Skin of body (tissue), 2 donors: ENCODE data around the gene KCNK3. TPM values are rescaled to one million over a fixed set of nuclear protein-coding genes. Genes with fewer than 3 reads are reported as not detected.
"Not testable (repeated sequence)": the region's sequence is repeated elsewhere in the genome, so short reads cannot be mapped to it uniquely, and the experiment has no call there.

ENCODE experiments used
- DNase-seq: peaks from one replicate; lab custom pipeline; 2025; lab: John Stamatoyannopoulos, UW
- total RNA-seq: library from RNA; depleted of rRNA; stranded (reverse); fragments of >200 nt; gene quantifications from one replicate; pipeline ENCODE4 v1.2.3, GENCODE V29; 2014

The KCNK3 gene
- total RNA-seq, 1 donor from 2014 or later: 0.49 TPM

DNA sequence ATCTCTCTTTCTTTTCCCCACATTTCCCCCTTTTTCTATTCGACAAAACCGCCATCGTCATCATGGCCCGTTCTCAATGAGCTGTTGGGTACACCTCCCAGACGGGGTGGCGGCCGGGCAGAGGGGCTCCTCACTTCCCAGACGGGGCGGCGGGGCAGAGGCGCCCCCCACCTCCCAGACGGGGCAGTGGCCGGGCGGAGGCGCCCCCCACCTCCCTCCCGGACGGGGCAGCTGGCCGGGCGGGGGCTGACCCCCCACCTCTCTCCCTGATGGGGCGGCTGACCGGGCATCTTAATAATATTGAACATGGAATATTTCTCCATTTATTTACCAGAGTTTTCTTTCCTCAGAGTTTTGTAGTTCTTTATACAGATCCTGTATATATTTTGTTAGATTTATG is 27.2 kb upstream of the KCNK3 start:
- not testable (repeated sequence) for DNase-seq

DNA sequence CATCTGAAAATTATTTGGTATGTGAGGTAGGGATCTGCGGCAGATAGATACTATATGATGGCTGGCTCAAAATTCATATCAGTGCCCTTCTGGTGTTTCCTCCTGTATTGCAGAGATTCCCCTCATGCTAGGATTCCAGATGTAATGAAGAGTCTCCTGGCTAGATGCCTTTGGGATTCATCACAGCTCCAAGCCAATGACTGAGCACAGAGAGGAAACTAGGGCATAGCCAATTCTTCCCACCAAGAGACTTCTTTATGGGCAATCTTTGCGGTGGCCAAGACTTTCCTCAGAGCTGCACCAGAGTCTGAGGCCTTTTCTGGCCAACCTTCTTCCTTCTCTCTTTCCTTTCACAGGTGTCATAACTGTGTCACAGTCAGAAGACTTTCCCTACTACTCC is 25.9 kb upstream of the KCNK3 start:
- no peak for DNase-seq

DNA sequence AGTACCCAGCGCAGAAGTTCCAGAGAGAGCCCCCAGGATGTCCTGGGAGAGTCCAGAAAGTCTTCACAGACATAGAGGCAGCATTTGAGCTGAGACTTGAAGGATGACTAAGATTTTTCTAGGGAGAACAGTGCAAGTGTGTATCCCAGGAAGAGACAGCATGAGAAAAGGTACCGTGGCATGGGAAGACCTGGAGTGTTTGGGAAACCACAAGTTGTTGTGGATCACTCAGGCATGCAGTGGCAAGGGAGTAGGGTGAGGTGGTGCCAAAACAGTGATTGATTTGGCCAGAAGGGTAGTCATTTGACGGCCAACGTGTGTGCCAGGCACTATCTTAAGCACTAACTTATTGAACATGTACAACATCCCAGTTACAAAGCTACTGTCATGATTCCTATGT is 24.5 kb upstream of the KCNK3 start:
- DNase-seq: no peak

DNA sequence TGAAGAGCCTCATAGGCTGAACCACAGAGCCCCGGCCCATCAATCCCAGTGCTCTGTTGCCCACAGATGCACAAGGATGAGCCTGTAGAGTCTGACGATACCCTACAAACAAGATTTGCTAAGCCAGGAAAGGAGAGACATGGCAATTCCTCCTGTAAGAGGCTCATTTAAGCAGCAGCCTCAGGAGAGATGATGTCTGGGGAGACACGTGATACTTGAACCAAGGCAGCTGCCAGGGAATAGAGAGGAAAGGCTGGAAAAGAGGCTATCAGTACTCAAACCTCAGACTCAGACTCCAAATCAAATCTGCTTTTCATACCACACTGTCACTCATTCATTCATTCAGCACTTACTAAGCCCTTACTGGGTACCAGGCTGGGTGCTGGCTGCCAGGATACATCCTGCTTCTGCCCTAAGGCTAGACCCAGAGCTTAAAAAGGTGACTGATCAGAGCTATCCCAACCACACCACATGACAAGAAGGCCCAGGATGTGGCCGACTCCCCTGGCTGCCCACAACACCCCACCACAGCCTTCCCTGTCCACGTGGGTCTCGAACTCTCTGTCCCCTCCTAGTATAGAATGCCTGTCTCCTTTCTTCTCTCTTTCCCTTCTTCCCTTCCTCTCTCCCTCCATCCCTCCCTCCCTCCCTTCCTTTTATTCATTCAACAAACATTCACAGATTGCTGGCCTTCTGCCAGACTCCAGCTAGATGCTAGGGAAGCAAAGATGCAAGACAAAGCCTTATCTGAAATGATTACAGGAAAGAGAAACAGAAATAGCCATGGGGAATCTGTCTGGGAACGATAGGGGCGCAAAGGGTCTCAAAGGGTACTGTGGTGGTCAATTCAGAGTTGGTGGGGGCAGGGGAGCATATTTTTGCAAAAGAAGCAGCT is 23.4 kb upstream of the KCNK3 start:
- DNase-seq: no peak

DNA sequence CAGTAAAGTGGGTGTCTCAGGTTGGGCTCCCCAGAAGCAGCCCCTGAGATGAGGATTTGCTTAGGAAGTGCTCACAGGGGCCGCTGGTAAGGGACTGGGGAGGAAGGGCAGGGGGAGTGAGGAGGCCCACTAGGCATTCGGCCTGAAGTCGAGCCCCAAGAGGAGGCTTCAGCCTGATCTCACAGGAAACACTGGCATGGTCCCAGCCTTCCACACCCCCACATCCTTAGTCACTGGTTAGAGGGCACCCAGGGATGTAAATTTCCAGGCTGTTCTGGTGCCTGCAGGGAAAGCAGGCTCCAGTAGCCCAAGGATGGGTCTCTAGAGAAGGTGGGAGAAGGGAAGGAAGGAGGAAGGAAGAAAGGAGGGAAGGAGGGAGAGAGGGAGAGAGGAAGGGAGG is 22.4 kb upstream of the KCNK3 start:
- DNase-seq: no peak

DNA sequence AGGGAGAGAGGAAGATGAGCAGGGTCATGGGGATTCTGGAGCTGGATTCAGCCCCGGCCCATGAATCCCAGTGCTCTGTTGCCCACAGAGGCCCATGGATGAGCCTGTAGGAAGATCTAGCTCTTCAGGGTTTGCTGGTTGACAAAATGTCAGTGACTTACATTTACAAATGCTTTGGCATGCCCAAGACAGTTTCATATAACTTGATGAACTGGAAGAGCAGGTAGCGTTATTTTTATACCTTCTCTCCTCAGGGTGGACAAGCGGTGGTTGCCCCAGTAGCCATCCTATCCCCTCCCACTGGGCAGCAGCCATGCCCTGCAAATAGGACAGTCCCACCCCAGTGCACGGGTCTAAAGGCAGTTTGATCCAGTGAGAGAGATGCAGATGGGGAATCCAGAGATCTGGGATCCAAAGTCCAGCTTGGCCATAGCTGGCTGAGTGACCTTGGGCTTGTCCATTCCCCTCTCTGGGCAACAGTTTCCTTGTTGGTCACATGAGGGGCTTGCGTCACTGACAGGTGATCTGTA is 21.5 kb upstream of the KCNK3 start:
- DNase-seq: no peak

DNA sequence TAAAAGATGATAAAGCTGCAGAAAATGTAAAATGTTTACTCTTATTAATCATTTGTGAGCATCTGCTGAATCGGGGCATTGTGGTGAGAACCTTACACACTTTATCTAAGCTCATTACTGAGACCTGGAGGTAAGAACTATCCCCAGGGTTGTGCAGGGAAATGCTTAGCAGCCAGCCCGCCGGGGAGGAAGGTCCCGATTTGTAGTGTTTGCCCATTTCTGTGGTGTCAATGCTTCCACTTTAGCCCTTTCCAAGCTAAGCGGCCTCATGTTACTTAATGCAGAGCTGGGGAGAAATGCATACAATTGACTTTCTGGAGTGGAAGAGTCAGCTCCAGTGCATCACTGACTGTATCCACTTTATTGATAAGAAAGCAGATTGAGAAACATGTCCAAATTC is 20.8 kb upstream of the KCNK3 start:
- no peak for DNase-seq

DNA sequence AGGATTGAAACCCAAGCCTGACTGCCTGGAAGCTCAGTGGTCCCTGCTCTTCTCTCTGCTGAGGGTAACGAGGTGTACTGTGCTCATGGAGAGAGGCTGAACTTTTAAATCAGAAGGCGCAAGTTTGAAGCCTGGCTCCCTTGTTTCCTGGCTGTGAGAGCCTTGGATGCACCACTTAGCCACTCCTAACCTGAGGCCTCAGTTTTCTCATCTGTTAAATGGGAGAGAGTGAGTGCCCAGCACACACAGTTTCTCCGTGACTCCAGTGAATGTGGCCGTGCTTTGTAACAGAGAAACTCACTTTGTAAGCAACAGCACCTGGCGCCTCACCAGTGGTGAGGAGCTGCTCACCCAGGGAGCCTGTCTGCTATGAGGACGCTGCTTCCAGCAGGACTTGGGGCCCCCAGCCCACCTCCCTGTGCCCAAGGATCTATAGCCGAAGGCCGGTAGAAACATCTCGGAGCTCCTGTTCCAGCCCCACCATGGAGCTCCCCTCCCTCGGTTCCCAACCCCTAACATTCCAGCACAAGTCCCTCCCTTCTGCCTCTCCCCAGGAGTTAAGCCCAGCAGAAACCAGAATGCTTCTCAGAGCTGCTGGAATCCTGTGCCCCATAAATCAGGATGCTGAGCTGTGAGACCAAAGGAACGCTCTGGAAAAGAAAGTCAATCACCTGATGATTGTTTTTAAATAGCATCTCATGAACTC is 20.3 kb upstream of the KCNK3 start:
- DNase-seq: no peak

DNA sequence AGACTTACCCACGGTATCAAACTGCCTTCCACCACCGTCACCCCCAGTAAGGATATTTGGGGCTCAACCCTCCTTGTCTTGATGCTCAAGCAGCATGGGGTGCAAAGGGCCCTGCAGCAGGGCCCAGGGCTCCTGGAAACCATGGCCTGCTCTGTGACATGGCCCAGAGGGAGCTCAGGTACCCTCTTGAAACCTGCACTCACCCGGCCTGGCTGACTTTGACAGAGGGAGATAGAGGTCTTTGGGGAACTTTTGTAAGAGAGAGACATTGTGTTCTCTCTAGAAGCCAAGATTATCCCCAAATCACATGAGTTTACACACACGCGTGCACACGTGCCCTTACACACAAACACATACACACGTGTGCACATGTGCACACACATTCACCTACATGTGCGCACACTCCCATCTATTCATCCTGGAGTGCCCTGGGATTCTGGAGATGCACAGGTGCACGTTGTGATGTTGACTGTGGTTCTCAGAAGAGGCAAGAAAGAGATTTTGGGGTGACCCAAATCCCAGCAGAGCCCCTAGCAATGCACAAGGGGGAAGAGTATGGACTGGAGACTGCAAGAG is 19.6 kb upstream of the KCNK3 start:
- no peak for DNase-seq

DNA sequence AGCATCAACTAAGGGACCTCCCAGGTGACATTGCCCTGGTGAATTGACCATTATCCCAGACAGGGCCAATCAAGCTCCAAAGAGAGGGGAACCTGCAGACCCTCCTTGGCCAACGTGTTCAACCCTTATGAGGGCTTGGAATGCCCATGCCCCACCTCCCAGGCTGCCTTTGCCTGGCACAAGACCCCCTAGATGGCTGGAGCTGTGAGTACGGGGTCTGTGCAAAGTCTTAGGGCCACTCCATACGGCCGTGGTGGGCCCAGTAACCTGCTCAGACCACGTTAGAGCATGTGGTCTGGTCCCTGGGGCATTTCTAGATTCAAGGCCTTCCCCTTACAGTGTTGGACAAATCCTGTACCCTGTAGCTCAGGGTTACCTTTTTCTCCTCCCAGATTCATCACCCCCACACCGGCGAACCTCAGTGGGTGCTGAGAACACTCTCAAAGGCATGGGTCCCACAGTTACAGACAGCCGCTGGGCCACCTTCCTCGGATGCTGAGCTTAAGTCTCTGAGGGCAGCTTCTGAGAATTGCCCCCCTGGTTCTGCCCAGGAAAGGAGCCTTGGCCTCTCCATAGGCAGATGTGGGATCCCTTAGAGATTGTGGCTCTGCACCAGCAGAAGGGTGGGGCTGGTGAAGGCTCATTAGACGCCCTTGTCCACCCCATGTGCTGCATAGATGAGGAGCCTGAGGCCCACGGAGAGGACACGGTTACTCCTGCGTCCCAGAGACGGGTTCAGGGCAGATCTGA is 18.3 kb upstream of the KCNK3 start:
- DNase-seq: no peak

DNA sequence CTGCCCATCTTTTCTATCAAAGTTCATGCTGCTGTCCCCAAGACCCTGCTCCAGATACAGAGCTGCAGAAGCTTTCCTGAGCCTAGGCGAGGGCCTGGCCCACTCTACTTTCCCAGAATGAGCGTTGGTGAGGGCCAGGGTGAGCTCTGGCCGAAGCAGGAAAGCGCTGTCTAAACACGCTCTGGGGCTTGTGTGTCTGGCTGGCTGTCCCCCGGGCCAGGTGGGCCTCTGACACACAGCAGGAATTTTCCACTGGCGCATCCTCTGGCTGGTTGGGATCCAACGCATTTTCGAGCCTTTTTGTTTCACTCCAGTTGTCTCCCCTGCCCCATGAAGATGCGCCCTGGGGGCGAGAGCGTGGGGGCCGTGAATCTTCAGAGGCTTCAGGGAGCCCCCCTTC is 17.8 kb upstream of the KCNK3 start:
- DNase-seq: no peak

DNA sequence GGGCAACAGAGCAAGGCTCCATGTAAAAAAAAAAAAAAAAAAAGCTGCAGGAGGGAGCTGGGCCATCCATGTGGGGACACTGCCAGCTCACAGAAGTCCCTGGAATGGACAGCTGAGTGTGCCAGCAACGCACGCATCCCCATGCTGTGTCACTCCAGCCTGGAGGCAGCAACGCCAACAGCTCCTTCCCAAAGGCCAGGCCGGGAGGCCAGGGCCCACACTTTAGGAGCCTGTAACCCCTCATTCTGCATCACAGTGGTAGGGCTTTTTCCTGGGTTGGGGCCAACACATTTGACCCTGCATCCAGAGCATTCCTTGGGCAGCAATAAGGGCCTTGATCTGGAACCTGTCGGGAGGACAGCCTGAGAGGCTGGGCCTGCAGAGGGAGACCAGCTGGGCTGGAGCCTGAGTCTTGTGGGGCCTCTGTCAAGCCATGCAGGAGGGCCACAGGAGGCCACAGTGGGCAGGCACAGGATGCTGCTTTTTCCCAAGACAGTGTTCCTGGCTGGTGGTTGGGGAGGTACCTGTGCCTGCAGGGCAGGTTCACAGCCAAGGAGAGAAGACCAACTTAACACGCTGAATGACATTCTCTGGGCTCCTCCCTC is 16.8 kb upstream of the KCNK3 start:
- no peak for DNase-seq

DNA sequence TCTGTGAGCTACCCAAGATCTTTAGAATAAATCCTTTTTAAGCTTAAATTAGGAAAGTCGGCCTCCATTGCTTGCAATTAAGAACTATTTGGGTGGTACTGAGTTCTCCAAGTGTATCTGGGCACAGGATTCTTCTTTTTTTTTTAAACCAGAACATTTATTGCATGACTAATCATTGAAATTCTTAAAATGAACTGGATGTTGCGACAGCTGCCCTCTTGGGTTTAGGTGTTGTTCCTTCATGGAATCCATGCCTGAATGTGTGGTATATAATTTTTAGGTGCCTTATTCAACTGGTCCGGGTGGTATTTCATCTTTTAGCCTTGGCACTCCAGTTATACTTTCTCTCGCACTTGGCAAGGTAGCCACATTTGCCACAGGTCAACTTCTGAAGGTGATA is 14.5 kb upstream of the KCNK3 start:
- no peak for DNase-seq

DNA sequence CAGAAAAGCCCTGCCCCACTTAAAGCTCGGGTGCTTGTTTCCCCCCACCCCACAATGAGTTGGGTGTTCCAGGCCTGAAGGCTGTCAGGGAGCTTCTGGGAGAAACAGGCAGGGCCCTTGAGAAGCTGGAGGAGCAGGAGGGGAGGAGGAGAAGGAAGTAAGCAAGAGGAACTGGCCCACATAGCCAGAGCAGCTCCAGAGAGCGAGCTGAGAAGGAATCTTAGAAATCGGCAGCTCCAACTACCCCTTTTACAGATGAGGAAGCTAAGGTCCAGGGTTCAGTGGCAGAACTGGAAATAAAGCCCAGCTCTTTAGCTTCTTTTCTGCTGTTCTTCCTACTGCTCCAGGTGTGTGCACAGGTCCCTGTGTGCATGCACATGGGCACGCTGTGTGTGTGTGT is 12.7 kb upstream of the KCNK3 start:
- DNase-seq: no peak

DNA sequence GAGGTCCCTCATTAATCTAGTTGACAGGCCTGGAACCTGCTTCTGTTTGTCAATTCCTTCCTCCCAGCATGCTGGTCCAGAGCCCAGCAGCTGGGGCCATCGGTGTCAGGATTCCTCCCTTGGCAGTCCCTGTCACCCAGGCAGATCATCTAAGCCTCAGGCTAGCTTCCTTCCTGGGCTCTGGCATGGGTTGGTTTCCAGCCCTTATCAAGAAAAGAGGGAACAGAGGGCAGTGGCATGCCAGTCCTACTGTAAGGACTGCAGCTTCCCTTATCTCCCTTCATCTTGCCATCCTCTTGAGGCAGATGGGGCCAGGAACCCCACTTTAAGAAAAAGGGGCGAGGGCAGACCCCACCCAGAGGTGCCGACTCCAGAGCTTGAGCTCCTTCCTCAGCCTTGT is 10.9 kb upstream of the KCNK3 start:
- DNase-seq: no peak

DNA sequence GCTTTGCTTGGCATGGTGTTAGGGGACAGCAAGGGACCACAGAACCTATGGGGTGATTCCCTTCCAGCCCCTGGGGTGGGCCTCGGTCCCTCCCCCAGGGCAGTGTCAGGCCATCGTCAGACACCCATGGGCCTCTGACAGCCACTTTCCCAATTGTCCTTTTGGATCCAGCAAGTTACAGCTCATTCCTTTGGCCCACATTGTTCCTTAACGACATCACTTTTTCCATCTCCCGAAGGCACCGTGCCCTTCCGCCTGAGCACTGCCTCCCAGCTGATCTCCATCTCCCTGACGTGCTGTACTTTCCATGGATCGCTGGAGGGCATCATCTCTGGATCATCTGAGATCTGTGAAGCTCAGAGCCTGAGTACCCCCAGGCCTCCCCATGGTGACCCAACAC is 10.4 kb upstream of the KCNK3 start:
- DNase-seq: no peak

DNA sequence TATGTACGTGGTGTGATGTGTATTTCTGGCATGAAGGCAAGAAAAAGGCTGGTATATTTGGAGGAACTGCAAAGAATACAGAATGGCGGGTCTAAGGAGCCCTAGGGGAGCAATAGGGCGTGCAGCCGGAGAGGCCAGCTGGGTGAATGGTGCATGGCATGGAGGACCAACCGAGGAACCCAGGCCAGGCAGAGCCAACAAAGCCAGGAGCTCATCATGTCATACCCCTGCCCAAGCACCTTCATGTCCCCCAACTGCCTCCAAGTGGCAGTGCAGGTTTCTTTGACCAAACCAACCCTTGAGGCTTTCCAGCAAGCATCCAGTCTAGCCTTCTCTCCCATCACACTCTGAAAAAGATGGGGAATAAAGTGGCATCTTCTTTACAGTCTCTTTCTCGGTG is 8.9 kb upstream of the KCNK3 start:
- DNase-seq: no peak

DNA sequence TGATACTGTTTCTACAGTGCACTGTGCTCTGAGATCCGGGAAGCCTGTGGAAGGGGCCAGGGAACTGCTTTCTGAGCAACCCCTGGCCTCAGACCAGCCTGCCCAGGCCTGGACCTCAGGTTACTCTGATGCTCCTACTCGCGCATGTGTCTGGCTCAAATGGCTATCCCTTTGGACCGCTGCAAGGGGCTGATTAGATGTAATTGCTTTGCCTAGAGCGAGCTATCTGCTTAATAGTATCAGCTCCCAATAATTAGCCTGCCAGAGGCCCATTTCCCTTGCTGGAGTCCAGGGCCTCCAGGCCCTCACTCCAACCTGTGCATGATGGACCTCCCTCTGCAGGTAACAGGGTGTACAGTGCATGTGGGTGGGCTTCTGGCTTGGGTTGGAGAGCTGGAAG is 7.2 kb upstream of the KCNK3 start:
- DNase-seq: no peak

DNA sequence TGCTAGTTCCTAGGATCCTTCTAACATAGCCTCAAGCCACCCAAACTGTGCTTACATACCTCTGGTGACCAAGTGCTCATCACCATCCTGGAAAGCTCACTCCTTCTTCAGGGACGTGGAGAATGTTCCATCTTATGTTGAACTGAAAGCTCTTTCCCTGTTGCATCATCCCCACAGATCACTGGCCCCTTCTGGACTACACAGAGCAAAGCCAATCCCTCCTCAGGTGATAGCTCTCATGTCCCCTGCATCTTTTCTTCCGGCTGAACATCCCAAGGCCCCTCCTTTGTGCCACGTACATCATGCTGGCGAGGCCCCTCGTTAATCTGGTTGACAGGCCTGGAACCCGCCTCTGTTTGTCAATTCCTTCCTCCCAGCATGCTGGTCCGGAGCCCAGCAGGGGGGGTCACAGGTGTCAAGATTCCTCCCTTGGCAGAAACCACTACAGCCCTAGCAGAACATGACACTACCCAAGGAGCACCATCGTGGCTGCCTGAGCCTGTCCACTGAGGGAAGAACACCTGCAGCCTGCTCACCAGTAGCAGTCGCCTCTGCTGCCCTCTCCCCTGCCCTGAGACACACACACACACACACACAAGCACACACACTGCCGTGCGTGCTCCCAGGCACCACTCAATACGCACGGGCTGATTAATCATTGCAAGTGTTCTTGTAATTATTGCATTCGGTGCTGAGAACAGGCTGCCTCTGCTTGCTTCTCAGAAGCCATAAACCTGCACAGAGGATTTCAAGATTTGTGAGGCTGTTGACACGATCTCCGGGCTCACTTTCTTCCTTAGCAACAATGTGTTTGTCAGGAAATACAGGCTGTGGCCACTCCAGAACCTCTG is 6.3 kb upstream of the KCNK3 start:
- no peak for DNase-seq

DNA sequence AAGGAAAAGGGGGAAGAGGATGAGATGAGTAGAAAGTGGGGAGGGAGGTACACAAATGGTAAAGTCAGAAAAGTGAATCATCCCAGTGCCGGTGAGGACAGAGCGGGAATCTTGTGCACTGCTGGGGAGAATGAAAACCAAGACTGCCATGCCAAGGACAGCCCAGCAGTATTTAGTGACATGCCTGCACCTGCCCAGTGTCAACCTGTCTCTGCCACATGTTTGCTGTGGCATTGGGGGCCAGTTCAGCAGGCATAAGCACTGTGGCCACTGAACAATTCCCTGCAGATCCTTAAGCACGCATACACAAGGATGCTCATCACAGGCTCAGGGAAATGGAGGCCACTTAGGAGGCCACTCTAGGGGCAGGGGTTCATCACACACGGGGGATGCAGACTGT is 5.2 kb upstream of the KCNK3 start:
- no peak for DNase-seq
